ENCODE results near the gene USP47. TPM values are rescaled to one million over a fixed set of nuclear protein-coding genes. Genes with fewer than 3 reads are reported as not detected.

USP47 gene
- total RNA-seq, 4 donors from 2014 or later: 30.5 to 74.2 (median 43.6) TPM

- no peak for TF ChIP-seq POLR2A (IDR thresholded peaks at IDR 0.05)
- TF ChIP-seq CTCF (IDR thresholded peaks at IDR 0.05): no peak
- intact Hi-C loops (cut with DNase I): no loop called here
- Histone ChIP-seq H3K27me3 (no peaks in the 10 kb centered on the region), H3K4me1 (no peaks in the 10 kb centered on the region), H3K9me3 (no peaks in the 10 kb centered on the region), H3K4me3 (no peak overlapping the region), H3K27ac (no peak overlapping the region), H3K36me3 (peaks cover 0 to 97% (median 8%) of the 10 kb centered on the region in 3 donors)
- no peak for DNase-seq
These were observed 98.8 kb downstream of the USP47 start for GRCh38 chr11:11940551-11940950.

GRCh38 chr11:11942668-11943067, 100.9 kb downstream of the USP47 start:
- no peak overlapping the region for H3K27ac ChIP-seq
- no peak for DNase-seq
- no peak overlapping the region for H3K4me3 ChIP-seq
- no peaks in the 10 kb centered on the region for H3K9me3 ChIP-seq
- peaks cover 0 to 96% (median 8%) of the 10 kb centered on the region in 3 donors for H3K36me3 ChIP-seq
- intact Hi-C loops (cut with DNase I): no loop called here
- TF ChIP-seq CTCF (IDR thresholded peaks at IDR 0.05) (no peak), POLR2A (IDR thresholded peaks at IDR 0.05) (no peak)
- H3K4me1 ChIP-seq: no peaks in the 10 kb centered on the region
- 92 to 94% methylated on average over 3 of the region's 3 CpGs for WGBS, 2 donors
- H3K27me3 ChIP-seq: no peaks in the 10 kb centered on the region

GRCh38 chr11:11944444-11944843, 102.7 kb downstream of the USP47 start:
- 75 to 83% methylated on average over 5 of the region's 5 CpGs for WGBS, 2 donors
- H3K9me3 ChIP-seq: no peaks in the 10 kb centered on the region
- H3K27me3 ChIP-seq: no peaks in the 10 kb centered on the region
- peaks cover 0 to 4% (median 0%) of the 10 kb centered on the region in 3 donors for H3K4me1 ChIP-seq
- TF ChIP-seq CTCF (IDR thresholded peaks at IDR 0.05) (no peak), POLR2A (IDR thresholded peaks at IDR 0.05) (no peak)
- intact Hi-C loops (cut with DNase I): no loop called here
- peaks cover 0 to 96% (median 8%) of the 10 kb centered on the region in 3 donors for H3K36me3 ChIP-seq
- no peak overlapping the region for H3K4me3 ChIP-seq
- no peak for DNase-seq
- H3K27ac ChIP-seq: no peak overlapping the region

- Histone ChIP-seq H3K27ac (no peak overlapping the region), H3K4me1 (peaks cover 0 to 4% (median 0%) of the 10 kb centered on the region in 3 donors), H3K27me3 (no peaks in the 10 kb centered on the region), H3K36me3 (peaks cover 0 to 97% (median 8%) of the 10 kb centered on the region in 3 donors), H3K9me3 (no peaks in the 10 kb centered on the region), H3K4me3 (no peak overlapping the region)
- intact Hi-C loops (cut with DNase I): no loop called here
- DNase-seq: no peak
- TF ChIP-seq POLR2A (IDR thresholded peaks at IDR 0.05) (no peak), CTCF (IDR thresholded peaks at IDR 0.05) (no peak)
- WGBS, 2 donors: 64 to 76% methylated on average over 2 of the region's 2 CpGs
These were observed 104.4 kb downstream of the USP47 start for GRCh38 chr11:11946180-11946579.

- no peak for DNase-seq
- Histone ChIP-seq H3K27ac (no peak overlapping the region), H3K36me3 (peaks cover 0 to 97% (median 8%) of the 10 kb centered on the region in 3 donors), H3K4me3 (no peak overlapping the region), H3K4me1 (peaks cover 0 to 4% (median 0%) of the 10 kb centered on the region in 3 donors), H3K27me3 (no peaks in the 10 kb centered on the region), H3K9me3 (no peaks in the 10 kb centered on the region)
- intact Hi-C loops (cut with DNase I): no loop called here
- TF ChIP-seq POLR2A (IDR thresholded peaks at IDR 0.05) (no peak), CTCF (IDR thresholded peaks at IDR 0.05) (no peak)
- WGBS, 2 donors: 86 to 93% methylated on average over 2 of the region's 2 CpGs
These were observed 105.1 kb downstream of the USP47 start for GRCh38 chr11:11946878-11947277.

Measured in esophagus squamous epithelium (tissue), 5 donors.